Smooth muscle cell of the brain vasculature (primary cell): Measurements from ENCODE around the gene FSHR.

Source experiments
- DNase-seq: peaks from one replicate; pipeline ENCODE4 v3.0.0-alpha.2; 2012; ENCODE audit warnings: low read depth, low spot score

The FSHR gene

GRCh38 chr2:49113046-49113445 lies 41.3 kb downstream of the FSHR start:
- no peak for DNase-seq

- DNase-seq, result no peak
These were observed 42.9 kb downstream of the FSHR start for GRCh38 chr2:49111456-49111855.

- no peak for DNase-seq
These were observed 43.3 kb downstream of the FSHR start for GRCh38 chr2:49111006-49111405.

- no peak for DNase-seq
These were observed 43.7 kb downstream of the FSHR start for GRCh38 chr2:49110571-49110970.

GRCh38 chr2:49108851-49109250 lies 45.5 kb downstream of the FSHR start:
- DNase-seq, result no peak

- no peak for DNase-seq
These were observed 45.9 kb downstream of the FSHR start for GRCh38 chr2:49108436-49108835.

- DNase-seq, result no peak
These were observed 48.8 kb downstream of the FSHR start for GRCh38 chr2:49105506-49105905.

- DNase-seq, result no peak
These were observed 52.2 kb downstream of the FSHR start for GRCh38 chr2:49102146-49102545.

- DNase-seq, result no peak
These were observed 73.6 kb downstream of the FSHR start for GRCh38 chr2:49080681-49081080.

GRCh38 chr2:49070716-49071115 lies 83.6 kb downstream of the FSHR start:
- DNase-seq, result no peak

GRCh38 chr2:49069829-49070228 lies 84.5 kb downstream of the FSHR start:
- no peak for DNase-seq

- DNase-seq, result no peak
These were observed 85.7 kb downstream of the FSHR start for GRCh38 chr2:49068613-49069012.

- DNase-seq, result no peak
These were observed 86.3 kb downstream of the FSHR start for GRCh38 chr2:49067971-49068370.

- DNase-seq, result no peak
These were observed 101.2 kb downstream of the FSHR start for GRCh38 chr2:49053156-49053555.

- DNase-seq, result no peak
These were observed 104.0 kb downstream of the FSHR start for GRCh38 chr2:49050265-49050664.

- DNase-seq, result no peak
These were observed 105.2 kb downstream of the FSHR start for GRCh38 chr2:49049161-49049560.

GRCh38 chr2:49045083-49045482 lies 109.2 kb downstream of the FSHR start:
- DNase-seq, result no peak

- no peak for DNase-seq
These were observed 109.8 kb downstream of the FSHR start for GRCh38 chr2:49044350-49045079.

- DNase-seq, result no peak
These were observed 110.8 kb downstream of the FSHR start for GRCh38 chr2:49043405-49043982.

- no peak for DNase-seq
These were observed 111.8 kb downstream of the FSHR start for GRCh38 chr2:49042488-49042887.

- DNase-seq, result no peak
These were observed 113.3 kb downstream of the FSHR start for GRCh38 chr2:49041061-49041460.

GRCh38 chr2:49037197-49037596 lies 117.1 kb downstream of the FSHR start:
- no peak for DNase-seq

- DNase-seq, result no peak
These were observed 118.8 kb downstream of the FSHR start for GRCh38 chr2:49035481-49035880.
